GM18870 (cell line): ENCODE data around the gene GLIS1.
"Not testable (repeated sequence)": the region's sequence is repeated elsewhere in the genome, so short reads cannot be mapped to it uniquely, and the experiment has no call there.

Experiments
- ATAC-seq: cut with Tn5 transposase; IDR thresholded peaks from one replicate; pipeline ENCODE4 v1.9.1; 2021; ENCODE audit warnings: moderate library complexity; ENCODE audit not compliant: unreplicated experiment

GLIS1 gene

DNA sequence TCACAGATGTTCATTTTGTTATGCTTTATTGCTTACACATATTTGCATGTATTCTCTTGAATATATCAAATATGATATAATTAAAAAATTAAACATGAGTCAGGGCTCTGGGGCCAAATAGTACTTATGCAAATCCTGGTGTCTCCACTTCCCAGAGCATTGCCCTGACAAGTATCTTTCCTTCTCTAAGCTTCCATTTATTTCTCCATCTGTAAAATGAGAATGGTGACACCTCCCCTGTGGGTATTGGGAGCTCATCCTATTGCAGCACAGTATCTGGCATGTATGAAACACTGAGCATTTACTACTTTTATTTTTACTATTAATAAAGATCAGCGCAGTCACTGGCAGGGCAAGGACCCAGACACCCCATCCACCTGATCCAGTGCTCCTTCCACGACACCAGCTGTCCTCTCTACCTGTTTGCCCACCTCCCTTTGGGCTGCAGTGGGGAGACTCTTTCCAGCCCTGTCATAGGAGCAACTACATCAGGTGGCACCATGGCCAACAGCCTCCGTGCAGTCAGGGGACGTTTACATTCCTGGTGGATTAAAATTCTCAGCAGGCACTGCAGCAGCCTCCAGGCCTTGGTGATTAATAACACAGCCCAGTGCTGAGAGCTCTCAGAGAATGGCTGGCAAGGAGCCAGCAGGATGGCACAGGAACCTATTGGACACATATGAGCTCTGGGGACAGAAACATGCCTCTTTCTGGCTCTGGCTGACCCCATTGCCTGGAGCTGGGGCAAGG is 166.7 kb downstream of the GLIS1 start:
- no peak for ATAC-seq

DNA sequence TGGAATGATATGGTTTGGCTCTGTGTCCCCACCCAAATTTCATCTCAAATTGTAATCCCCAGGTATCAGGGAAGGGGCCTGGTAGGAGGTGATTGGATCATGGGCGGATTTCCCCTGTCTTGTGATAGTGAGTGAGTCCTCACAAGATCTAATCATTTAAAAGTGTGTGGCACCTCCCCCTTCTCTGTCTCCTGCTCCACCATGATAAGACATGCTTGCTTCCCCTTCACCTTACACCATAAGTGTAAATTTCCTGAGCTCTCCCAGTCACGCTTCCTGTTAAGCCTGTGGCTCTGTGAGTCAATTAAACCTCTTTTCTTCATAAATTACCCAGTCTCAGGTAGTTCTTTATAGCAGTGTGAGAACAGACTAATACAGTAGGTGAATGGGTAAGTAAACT is 170.4 kb downstream of the GLIS1 start:
- ATAC-seq, result no peak

DNA sequence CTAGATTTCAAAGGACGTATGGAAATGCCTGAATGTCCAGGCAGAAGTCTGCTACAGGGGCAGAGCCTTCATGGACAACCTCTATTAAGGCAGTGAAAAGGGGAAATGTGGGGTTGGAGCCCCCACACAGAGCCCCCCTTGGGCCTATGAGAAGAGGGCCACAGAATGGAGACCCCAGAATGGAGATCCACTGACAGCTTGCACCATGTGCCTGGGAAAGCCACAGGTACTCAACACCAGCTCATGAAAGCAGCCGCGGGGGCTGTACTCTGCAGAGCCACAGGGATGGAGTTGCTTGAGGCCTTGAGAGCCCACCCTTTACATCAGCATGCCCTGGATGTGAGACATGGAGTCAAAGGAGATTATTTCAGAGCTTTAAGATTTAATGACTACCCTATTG is 171.1 kb downstream of the GLIS1 start:
- no peak for ATAC-seq

DNA sequence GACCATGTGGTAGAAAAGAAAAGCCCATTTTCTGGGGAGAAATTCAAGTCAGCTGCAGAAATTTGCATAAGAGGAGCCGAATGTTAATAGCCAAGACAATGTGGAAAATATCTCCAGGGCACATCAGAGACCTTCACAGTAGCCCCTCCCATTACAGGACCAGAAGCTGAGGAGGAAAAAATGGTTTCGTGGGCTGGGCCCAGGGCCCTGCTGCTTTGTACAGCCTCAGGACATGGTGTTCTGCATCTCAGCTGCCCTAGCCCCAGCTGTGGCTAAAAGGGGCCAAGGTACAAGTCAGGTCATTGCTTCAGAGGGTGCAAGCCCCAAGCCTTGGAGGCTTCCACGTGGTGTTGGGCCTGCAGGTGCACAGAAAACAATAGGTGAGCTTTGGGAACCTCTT is 171.5 kb downstream of the GLIS1 start:
- ATAC-seq, result no peak

DNA sequence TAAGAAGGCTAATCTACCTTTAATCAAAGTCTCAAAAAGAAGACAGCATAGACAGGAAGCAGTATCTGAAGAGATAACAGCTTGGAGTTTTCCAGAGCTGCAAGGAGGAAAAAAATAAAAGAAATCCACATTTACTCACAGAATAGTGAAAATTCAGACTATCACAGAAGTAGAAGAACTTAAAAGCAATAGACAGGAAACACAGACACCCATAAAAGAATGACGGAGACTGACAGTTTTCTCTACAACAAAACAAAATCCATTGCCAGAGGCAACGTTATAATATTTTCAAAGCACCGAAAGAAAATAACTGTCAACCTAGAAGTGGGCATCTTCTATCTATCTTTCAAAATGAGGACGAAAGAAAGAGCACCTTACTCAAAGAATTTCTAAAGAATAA is 175.4 kb downstream of the GLIS1 start:
- no peak for ATAC-seq

DNA sequence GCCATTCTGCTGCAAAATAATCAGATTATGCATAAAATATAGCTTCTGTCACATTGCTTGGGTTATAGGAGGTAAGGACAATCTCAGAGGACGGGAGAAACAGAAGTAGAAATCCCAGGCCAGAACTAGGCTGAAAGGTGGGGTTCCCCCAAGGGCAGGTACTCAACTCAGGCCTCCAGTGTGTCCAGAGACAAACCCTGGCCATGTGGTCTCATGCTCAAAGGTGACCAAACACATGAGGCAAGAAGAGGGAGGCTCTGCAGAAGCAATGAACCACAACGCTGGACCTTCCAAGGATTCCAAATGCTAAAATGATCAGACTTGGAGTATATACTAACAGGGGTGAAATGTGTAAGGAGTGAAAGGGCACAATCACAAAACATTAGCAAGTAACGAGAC is 176.0 kb downstream of the GLIS1 start:
- ATAC-seq, result no peak

DNA sequence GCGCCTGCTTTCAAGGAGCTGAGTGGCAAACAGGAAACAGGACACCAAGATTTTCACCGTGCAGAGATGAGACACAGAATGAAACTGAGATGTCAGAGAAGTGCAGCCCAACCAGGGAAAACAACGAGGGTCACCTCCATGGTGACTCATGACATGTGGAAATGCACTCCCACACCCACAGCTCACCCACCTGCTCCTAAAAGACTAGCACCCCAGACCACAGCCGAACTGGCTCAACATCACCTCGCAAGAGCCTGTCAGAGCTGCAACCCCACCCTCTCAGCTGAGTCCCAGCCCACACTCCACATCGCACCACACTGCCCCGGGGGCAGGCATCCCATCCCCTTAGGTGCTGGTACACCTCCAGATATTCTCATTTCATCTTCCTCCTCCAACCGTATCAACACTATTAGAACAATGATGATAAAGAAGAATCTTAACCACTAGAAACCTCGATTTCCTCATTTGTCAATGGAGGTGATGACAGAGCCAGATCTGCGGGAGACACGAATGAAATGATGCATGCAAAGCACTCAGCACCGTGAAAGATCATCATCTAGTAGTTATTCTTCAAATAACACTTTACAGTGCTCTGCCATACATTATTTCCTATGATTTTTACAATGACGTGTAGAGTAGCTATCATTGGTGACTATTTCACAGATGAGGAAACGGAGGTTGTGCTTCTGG is 176.5 kb downstream of the GLIS1 start:
- ATAC-seq, result no peak

DNA sequence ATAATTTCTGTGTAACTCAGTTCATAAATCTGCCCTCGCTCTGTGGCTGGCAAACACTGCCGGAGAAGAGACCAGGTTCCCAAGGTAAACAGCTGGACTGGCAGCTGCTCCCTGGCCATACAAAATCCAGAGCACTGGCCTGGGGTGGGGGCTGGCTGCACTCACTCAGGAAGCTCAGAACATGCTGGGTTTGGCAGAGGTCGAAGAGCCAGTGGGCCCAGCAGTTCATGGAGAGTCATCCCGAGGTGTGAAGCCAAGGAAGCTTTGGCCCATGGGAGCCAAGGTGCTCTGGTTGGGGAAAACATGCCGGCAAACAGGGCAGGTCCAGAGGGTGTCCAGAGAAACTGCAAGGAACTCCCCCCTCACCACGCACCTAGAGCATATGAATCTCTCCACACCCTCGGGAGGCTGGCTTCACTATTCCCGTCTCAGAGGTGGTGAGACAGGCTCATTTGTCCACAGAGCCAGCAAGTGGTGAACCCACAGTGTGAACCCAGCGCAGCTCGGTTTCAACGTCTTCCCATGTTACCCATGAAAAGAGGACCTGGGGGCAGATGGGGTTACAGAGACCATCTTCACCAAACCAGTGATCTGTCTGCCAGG is 177.4 kb downstream of the GLIS1 start:
- no peak for ATAC-seq

DNA sequence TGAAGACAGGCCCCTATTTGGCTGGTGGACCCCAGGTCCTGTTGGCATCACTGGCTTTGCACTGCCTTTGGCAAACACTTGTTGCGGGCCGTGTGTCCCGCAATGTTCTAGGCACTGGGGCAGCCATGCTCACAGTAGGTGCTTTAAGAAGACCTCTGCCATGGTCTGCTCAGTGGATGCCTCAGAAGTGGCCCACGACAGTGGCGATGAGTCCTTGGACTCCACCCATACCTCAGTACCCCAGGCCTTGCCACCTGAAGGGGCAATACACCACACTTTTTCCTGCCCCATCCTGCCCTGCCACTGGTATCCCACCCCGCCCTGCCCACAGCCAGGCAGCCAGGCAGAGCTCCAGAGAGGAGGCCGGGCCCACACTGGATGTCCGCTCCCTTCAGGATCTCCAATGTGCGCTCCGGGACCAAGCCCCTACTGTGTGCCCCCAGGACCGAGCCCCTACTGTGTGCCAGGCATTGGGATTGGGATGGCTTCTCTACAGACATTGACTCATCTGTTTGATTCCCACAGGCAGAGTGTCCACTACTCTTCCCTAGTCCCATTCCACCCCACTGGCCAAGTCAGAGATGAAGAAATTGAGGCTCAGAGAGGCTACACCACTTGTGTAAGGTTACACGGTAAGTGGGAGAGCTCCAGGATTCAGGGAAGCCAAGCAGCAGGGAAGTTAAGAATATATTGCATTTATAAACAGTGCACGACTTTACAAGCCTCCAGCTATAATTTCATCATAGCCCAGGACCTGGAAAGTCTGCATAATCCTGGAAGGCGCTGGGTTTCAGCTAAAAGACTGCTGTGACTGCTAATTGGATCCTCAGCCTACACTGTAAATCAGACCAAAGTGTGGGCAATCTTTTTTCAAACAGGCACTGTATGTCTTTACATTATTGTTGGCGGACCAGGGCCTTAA is 178.1 kb downstream of the GLIS1 start:
- ATAC-seq, result no peak

DNA sequence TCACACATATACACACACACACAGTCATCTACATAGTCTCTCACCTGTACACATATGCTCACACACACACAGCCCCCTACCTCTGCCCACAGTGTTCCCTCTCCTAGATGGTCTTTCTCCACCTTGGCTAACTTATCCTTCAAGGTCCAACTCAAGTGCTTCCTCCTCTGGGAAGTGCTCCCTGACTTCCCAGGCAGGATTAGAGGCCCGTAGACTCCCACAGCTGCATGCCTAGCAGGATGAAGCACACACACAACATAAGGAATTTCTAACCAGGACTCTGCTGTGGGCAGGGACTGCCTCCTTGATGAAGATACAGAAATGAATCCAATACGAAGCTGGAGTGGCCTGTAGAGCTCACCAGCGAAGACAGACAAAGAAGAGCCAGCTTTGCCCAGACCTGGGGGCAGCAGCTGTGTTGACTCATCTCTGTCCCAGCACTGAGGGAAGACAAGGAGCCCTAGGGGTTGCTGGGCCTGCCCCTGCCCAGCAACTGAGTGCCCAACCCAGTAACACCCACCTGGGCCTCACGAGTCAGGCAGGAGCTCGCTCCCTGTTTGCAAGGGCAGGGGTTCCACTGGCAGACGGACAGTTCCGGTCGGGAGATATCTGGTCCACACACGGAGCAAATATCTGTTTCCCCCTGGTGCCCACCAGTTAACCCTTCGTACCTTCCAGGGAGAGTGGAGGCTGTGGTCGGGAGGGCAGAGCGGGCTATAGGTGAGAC is 178.9 kb downstream of the GLIS1 start:
- no peak for ATAC-seq

DNA sequence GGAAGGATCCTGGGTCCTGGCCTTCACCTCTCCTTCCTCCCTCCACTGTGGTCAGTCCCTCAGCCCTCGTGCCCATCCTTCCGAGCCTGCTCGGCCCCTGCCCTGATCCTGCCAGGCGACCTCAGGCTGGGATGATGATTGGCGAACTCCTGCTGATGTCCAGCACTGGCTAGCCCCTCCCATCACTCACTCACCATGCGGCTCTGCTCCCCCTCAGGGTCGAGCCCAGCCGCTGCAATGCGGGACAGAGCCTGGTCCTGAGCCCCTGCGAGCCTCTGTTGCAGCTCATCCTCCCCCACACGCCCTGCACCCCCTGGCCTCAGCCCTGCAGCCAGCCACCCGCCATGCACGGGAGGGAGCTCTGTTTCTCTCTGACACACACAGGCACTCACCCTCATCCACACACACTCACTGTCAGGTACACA is 179.6 kb downstream of the GLIS1 start:
- no peak for ATAC-seq

DNA sequence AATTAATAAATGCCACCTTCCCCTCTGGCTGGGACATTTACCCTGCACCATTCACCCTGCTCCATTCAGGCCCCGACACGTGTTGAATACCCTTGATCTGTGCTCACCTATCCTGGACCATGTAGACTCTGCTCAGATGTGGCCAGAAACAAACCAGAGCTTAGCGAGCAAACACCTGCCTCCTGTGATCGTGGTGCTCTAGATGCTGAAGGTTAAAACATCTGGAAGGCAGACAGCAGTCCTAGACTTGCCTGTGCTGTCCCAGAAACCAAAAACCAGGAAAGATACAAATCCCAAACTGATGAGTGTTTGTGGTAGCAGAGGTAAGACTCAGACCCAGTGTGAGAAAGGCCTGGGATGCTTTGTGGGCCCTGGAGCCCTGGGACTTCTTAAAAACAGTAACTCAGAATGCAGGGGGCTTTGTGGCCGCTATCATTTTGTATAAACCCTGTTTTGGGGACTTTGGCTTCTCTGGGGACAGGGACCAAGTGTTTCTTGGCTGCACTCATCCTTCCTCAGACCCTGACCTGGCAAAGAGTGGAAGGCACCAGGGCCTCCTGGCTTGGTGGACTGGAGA is 180.1 kb downstream of the GLIS1 start:
- no peak for ATAC-seq

DNA sequence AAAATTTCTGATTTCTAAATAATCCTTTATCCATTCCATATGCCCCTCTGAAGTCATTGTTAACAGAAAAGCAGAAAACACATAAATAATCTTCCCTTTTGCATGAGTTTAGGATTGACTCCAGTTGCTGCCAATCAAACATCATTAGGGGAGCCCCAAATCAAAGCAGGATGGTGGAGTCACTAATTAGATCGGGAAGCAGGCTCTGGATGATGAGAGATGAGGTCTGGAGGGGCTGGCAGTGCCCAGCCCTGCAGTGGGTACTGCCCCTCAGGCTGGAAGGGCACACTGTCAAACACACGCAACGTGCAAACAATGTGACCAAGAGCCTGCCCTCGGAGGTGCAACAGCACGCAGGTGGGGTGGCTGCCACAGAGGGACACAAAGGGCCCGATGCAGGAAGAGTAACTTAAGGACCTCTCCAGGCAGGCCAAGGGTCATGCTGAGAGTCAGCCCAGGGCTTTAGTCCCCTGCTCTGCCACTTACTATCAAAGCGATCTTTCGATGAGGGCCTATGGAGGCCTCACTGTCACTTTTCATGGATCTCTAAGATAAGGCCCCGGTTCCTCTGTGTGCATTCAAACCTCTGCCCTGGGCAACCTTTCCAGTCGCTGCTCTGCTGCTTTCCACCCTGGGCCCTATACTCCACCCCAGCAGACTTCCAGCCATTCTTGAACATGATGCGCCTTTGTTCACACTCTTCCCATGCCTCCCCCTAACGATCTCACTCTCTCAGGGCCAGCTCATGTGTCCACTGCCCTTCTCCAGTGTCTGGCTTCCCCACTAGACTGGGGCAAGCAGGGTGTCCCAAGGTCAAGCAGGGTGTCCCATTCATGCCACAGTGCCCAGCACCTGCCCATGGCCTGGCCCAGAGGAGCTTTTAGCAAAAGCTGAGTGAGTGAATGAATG is 180.9 kb downstream of the GLIS1 start:
- ATAC-seq, result no peak

DNA sequence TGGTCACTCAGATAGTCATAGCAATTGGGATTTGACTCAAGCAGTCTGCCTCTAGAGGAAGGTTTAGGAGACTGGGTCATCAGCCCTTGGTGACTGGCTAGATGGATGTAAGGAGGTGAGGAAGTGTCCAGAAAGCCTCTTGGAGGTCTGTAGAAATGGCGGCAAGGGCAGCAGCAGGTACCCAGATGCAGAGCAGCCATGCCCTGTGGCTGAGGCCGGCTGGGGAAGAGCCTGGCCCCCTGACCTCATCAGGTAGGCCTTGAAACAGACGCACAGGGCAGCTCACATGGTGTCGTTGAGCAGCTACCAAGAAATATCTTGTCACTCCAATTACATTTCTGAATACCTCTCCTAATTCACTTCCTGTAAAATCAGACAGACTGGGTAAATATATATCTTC is 181.6 kb downstream of the GLIS1 start:
- ATAC-seq, result no peak

DNA sequence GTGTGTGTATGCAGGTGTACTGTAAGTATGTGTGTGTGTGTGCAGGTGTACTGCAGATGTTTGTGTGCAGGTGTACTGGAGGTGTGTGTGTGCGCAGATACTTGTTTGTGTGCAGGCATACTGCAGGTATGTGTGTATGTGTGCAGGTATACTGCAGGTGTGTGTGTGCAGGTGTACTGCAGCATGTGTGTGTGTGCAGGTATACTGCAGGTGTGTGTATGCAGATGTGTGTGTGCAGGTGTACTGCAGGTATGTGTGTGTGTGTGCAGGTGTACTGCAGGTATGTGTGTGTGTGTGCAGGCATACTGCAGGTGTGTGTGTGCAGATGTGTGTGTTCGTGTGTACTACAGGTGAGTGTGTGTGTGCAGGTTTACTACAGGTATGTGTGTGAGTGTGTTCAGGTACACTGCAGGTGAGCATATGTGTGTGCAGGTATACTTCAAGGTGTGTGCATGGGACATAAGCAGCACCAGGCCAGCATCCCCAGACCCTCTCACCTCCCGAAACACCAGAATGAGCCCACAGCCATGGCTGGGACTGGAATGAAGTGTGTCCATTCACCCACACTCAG is 182.2 kb downstream of the GLIS1 start:
- ATAC-seq, result no peak

DNA sequence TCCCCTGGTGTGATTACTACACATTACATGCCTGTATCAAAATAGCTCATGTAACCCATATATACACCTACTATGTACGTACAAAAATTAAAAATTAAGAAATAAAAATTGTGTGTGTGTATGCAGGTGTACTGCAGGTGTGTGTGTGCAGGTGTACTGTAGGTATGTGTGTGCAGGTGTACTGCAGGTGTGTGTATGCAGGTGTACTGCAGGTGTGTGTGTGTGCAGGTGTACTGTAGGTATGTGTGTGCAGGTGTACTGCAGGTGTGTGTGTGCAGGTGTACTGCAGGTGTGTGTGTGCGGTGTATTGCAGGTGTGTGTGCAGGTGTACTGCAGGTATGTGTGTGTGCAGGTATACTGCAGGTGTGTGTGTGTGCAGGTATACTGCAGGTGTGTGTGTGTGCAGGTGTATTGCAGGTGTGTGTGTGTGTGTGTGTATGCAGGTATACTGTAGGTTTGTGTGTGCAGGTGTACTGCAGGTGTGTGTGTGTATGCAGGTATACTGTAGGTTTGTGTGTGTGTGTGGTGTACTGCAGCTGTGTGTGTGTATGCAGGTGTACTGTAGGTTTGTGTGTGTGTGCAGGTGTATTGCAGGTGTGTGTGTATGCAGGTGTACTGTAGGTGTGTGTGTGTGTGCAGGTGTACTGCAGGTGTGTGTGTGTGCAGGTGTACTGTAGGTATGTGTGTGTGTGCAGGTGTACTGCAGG is 183.2 kb downstream of the GLIS1 start:
- not testable (repeated sequence) for ATAC-seq

DNA sequence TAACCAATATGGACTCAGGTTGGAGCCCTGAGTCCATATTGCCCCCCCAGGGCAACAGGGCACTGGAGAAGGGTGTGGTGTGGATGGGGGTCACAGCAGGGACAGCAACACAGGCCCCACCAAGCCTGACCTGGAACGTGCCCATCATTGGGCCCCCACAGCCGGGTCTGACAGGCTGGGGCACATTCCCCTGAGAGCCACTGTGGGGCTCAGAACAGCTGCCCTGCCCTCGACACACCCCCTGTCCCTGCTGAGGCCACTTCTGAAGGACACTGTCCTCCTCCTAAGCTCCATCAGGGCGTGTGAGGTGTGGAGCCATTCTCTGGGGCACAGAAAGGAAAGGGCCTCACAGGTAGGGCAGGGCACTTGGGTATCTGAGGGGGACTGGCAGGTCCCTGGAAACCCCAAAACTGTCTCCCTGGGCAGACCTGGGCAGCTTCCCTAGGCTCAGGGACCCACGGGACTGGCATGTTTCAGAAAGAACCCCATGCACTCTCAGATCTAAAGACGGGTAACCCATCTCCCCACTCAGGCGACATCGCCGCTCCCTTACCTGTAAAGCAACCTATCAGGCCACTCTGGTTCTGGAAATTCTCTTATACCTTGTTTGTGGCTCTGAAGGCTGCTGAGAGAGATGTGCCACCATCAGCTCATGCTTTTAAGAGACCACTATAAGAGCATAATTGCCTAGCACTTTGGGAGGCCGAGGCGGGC is 184.2 kb downstream of the GLIS1 start:
- no peak for ATAC-seq
